Pericardium fibroblast (primary cell): ENCODE measurements around the gene TAS2R38. TPM values are rescaled to one million over a fixed set of nuclear protein-coding genes. Genes with fewer than 3 reads are reported as not detected.

ENCODE experiments used
- total RNA-seq: library from RNA; depleted of rRNA; stranded (reverse); fragments of >200 nt; gene quantifications from 2 replicates; pipeline ENCODE4 v1.2.3, GENCODE V29; 2015

TAS2R38 gene
- total RNA-seq: not detected in 2 replicates

DNA sequence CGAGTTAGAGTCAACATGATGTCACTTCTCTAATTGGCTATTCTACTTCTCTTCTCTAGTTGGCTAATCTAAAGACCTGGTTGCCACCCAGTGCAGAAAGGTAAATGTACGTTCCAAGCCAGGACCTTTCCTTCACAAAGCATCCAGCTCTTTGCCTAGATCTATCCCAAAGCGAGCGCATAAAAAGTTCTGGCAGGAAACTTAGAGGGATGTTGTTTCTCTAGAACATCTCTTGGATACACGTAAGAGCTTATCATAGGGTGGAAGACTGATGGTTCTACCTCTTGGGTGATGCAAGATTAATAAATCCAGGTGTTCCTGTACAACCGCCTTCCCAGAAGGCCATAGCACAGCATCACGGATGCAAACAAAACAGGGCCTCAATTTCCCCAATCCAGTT lies at the start of gene TAS2R38:
TAS2R38 (minus strand) TSS at position 101 of the 400 bp plus-strand sequence; CDS start at position 17, 84 bp downstream.

GRCh38 chr7:141946796-141947195 lies 26.8 kb downstream of the TAS2R38 start, which contains the start of gene CLEC5A:
TSS of gene CLEC5A (minus strand) at chr7:141946974. CDS start at chr7:141946292, 682 bp downstream.

Other genes starting within 250 kb of the TAS2R38 start
- 133 and 158 TPM in 2 replicates for gene SSBP1, start 235.4 kb downstream of the TAS2R38 start, total RNA-seq
- gene TAS2R3, start 209.7 kb downstream of the TAS2R38 start, total RNA-seq: 0.17 TPM in 1 of 2 replicates, not detected in the other
- gene TAS2R4, start 197.1 kb downstream of the TAS2R38 start, total RNA-seq: 0.09 and 0.12 TPM in 2 replicates
- gene TAS2R5, start 183.6 kb downstream of the TAS2R38 start, total RNA-seq: 0.47 and 2.0 TPM in 2 replicates
- not detected in 2 replicates for gene PRSS37, start 132.3 kb downstream of the TAS2R38 start, total RNA-seq
- gene OR9A4, start 57.4 kb downstream of the TAS2R38 start, total RNA-seq: not detected in 2 replicates
- not detected in 2 replicates for gene CLEC5A, start 26.8 kb downstream of the TAS2R38 start, total RNA-seq
- not detected in 2 replicates for gene MGAM, start 22.1 kb upstream of the TAS2R38 start, total RNA-seq
- gene MGAM2, start 137.9 kb upstream of the TAS2R38 start, total RNA-seq: not detected in 2 replicates